ENCODE measurements around the gene DCXR.

DCXR gene

GRCh38 chr17:81994593-81995462, 42.7 kb downstream of the DCXR start:
- no peak for DNase-seq

- DNase-seq: no peak
Observed at GRCh38 chr17:81993729-81994592, 43.5 kb downstream of the DCXR start.

- DNase-seq: no peak
Observed at GRCh38 chr17:81992306-81993102, 45.0 kb downstream of the DCXR start.

GRCh38 chr17:81991684-81992305, 45.7 kb downstream of the DCXR start:
- DNase-seq: no peak

- DNase-seq: no peak
Observed at GRCh38 chr17:81990836-81991683, 46.4 kb downstream of the DCXR start.

GRCh38 chr17:81987161-81987770, 50.2 kb downstream of the DCXR start:
- no peak for DNase-seq

- DNase-seq: no peak
Observed at GRCh38 chr17:81986606-81987005, 50.9 kb downstream of the DCXR start.
